BLaER1 treated with 17β-estradiol and CSF1 and Interleukin-3, amounts not matched to agents 10 nM and 100 nM (cell line): ENCODE data around the gene ATP6V1C2.
"Not testable (repeated sequence)": the region's sequence is repeated elsewhere in the genome, so short reads cannot be mapped to it uniquely, and the experiment has no call there.

Experiments used
- H3K27ac ChIP-seq, 11 experiments: shearing (Covaris generic); formaldehyde crosslinking; 2 replicates each; pipeline ENCODE4 v1.8.1; 2022
- H3K27me3 ChIP-seq, 11 experiments: shearing (Covaris generic); formaldehyde crosslinking; 2 replicates each; pipeline ENCODE4 v1.8.1; 2022
- H3K36me3 ChIP-seq, 11 experiments: shearing (Covaris generic); formaldehyde crosslinking; 2 replicates each; pipeline ENCODE4 v1.8.1; 2022
- H3K4me1 ChIP-seq, 10 experiments: shearing (Covaris generic); formaldehyde crosslinking; 2 replicates each; pipeline ENCODE4 v1.8.1; 2022
- H3K4me2 ChIP-seq, 11 experiments: shearing (Covaris generic); formaldehyde crosslinking; 2 replicates each; pipeline ENCODE4 v1.8.1; 2022
- H3K4me3 ChIP-seq, 10 experiments: shearing (Covaris generic); formaldehyde crosslinking; 2 replicates each; pipeline ENCODE4 v1.8.1; 2022
- H3K9ac ChIP-seq, 11 experiments: shearing (Covaris generic); formaldehyde crosslinking; 2 replicates each; pipeline ENCODE4 v1.8.1; 2022
- H3K9me3 ChIP-seq, 11 experiments: shearing (Covaris generic); formaldehyde crosslinking; replicated peaks in 1 of 11; 2 replicates each; pipeline ENCODE4 v1.8.1; 2022
- H4K20me1 ChIP-seq, 11 experiments: shearing (Covaris generic); formaldehyde crosslinking; 2 replicates each; pipeline ENCODE4 v1.8.1; 2022
- Cebpa-rat ChIP-seq, 11 experiments: shearing (Covaris generic); IDR thresholded peaks; 2 replicates each; pipeline ENCODE4 v1.8.1; 2022

Gene ATP6V1C2

GRCh38 chr2:10814142-10814541, 92.7 kb downstream of the ATP6V1C2 start:
- Histone ChIP-seq H3K27ac (peak overlapping the region in 10 of 11 experiments; percentile 35 to 99 (median 97); a peak in 20 of 22 replicates), H4K20me1 (peaks cover 26 to 29% (median 27%) of the 10 kb centered on the region in 11 experiments), H3K4me3 (peak overlapping the region in 3 of 10 experiments; percentile 75 to 98 (median 89); a peak in 3 of 20 replicates), H3K9ac (peak overlapping the region; percentile 39 to 100 (median 59); a peak in 20 of 22 replicates), H3K36me3 (peaks cover 0 to 26% (median 9%) of the 10 kb centered on the region in 11 experiments; a peak in 16 of 22 replicates), H3K27me3 (no peaks in the 10 kb centered on the region), H3K4me2 (peak overlapping the region; percentile 66 to 97 (median 91)), H3K4me1 (peaks cover 53 to 70% (median 65%) of the 10 kb centered on the region in 10 experiments), H3K9me3 (no peaks in the 10 kb centered on the region)
- TF ChIP-seq Cebpa-rat (IDR thresholded peaks at IDR 0.05), result no peak

GRCh38 chr2:10814571-10815331, 93.3 kb downstream of the ATP6V1C2 start:
- Histone ChIP-seq H3K9ac (peak overlapping the region; percentile 39 to 100 (median 59); a peak in 20 of 22 replicates), H3K9me3 (no peaks in the 10 kb centered on the region), H4K20me1 (peaks cover 20 to 23% (median 21%) of the 10 kb centered on the region in 11 experiments), H3K4me1 (peaks cover 47 to 68% (median 63%) of the 10 kb centered on the region in 10 experiments), H3K4me2 (peak overlapping the region; percentile 66 to 97 (median 91)), H3K27ac (peak overlapping the region in 10 of 11 experiments; percentile 35 to 99 (median 97); a peak in 20 of 22 replicates), H3K4me3 (peak overlapping the region in 1 of 10 experiments; percentile 98; a peak in 1 of 20 replicates), H3K36me3 (peaks cover 0 to 20% (median 5%) of the 10 kb centered on the region in 11 experiments; a peak in 8 of 22 replicates), H3K27me3 (no peaks in the 10 kb centered on the region)
- TF ChIP-seq Cebpa-rat (IDR thresholded peaks at IDR 0.05), result no peak

GRCh38 chr2:10817413-10817812, 96.0 kb downstream of the ATP6V1C2 start:
- Histone ChIP-seq H3K27ac (no peak overlapping the region), H3K9ac (no peak overlapping the region), H3K4me3 (no peak overlapping the region), H3K36me3 (no peaks in the 10 kb centered on the region), H3K9me3 (no peaks in the 10 kb centered on the region), H3K27me3 (no peaks in the 10 kb centered on the region), H4K20me1 (no peaks in the 10 kb centered on the region), H3K4me1 (peaks cover 40 to 78% (median 57%) of the 10 kb centered on the region in 10 experiments), H3K4me2 (peak overlapping the region in 5 of 11 experiments; percentile 1 to 45 (median 43); a peak in 8 of 22 replicates)
- no peak for TF ChIP-seq Cebpa-rat (IDR thresholded peaks at IDR 0.05)

- H3K4me3 ChIP-seq, H3K9ac ChIP-seq, H3K9me3 ChIP-seq, H3K36me3 ChIP-seq, H3K27me3 ChIP-seq, H3K27ac ChIP-seq, H4K20me1 ChIP-seq: not testable (repeated sequence)
- Histone ChIP-seq H3K4me2 (peak overlapping the region in 1 of 11 experiments; percentile 88; a peak in 2 of 22 replicates), H3K4me1 (peaks cover 37 to 77% (median 54%) of the 10 kb centered on the region in 10 experiments)
Measured at GRCh38 chr2:10818305-10818704, 96.9 kb downstream of the ATP6V1C2 start.

- Histone ChIP-seq H3K4me1 (peaks cover 30 to 71% (median 48%) of the 10 kb centered on the region in 10 experiments), H3K4me3 (no peak overlapping the region), H3K4me2 (peak overlapping the region in 4 of 11 experiments; percentile 2 to 88 (median 84); a peak in 7 of 22 replicates), H3K36me3 (no peaks in the 10 kb centered on the region), H3K27ac (peak overlapping the region in 1 of 11 experiments; percentile 22; a peak in 2 of 22 replicates), H3K9ac (no peak overlapping the region), H4K20me1 (no peaks in the 10 kb centered on the region), H3K27me3 (no peaks in the 10 kb centered on the region), H3K9me3 (peaks cover 0 to under 1% (median 0%) of the 10 kb centered on the region in 11 experiments; a peak in 1 of 22 replicates)
- no peak for TF ChIP-seq Cebpa-rat (IDR thresholded peaks at IDR 0.05)
Measured at GRCh38 chr2:10818984-10819383, 97.6 kb downstream of the ATP6V1C2 start.

GRCh38 chr2:10819714-10820314, 98.4 kb downstream of the ATP6V1C2 start:
- Histone ChIP-seq H3K27me3 (no peaks in the 10 kb centered on the region), H3K9ac (no peak overlapping the region), H3K36me3 (no peaks in the 10 kb centered on the region)

GRCh38 chr2:10820562-10820961, 99.1 kb downstream of the ATP6V1C2 start:
- peaks cover 14 to 56% (median 32%) of the 10 kb centered on the region in 10 experiments for H3K4me1 ChIP-seq

More at GRCh38 chr2:10819714-10820314, 98.4 kb downstream of the ATP6V1C2 start:
- Histone ChIP-seq H3K9me3 (peaks cover 0 to 6% (median 0%) of the 10 kb centered on the region in 11 experiments; a peak in 1 of 22 replicates), H3K4me2 (peak overlapping the region in 3 of 11 experiments; percentile 81 to 88 (median 87); a peak in 6 of 22 replicates), H3K4me3 (no peak overlapping the region), H4K20me1 (no peaks in the 10 kb centered on the region), H3K27ac (no peak overlapping the region), H3K4me1 (peaks cover 22 to 62% (median 39%) of the 10 kb centered on the region in 10 experiments)
- TF ChIP-seq Cebpa-rat (IDR thresholded peaks at IDR 0.05), result no peak

GRCh38 chr2:10820978-10821695, 99.7 kb downstream of the ATP6V1C2 start:
- Histone ChIP-seq H3K4me3 (no peak overlapping the region), H4K20me1 (no peaks in the 10 kb centered on the region), H3K9ac (peak overlapping the region in 1 of 11 experiments; percentile 34; a peak in 1 of 22 replicates), H3K4me1 (peaks cover 16 to 59% (median 31%) of the 10 kb centered on the region in 10 experiments), H3K27me3 (no peaks in the 10 kb centered on the region), H3K27ac (peak overlapping the region in 3 of 11 experiments; percentile 37 to 65 (median 41); a peak in 5 of 22 replicates), H3K4me2 (peak overlapping the region in 7 of 11 experiments; percentile 0 to 88 (median 60); a peak in 12 of 22 replicates), H3K36me3 (no peaks in the 10 kb centered on the region), H3K9me3 (peaks cover 0 to 12% (median 8%) of the 10 kb centered on the region in 11 experiments; a peak in 13 of 22 replicates)
- TF ChIP-seq Cebpa-rat (IDR thresholded peaks at IDR 0.05), result no peak

More at GRCh38 chr2:10820562-10820961, 99.1 kb downstream of the ATP6V1C2 start:
- H3K4me2 ChIP-seq, result peak overlapping the region in 7 of 11 experiments; percentile 0 to 88 (median 60); a peak in 11 of 22 replicates
- peak overlapping the region in 1 of 11 experiments; percentile 34; a peak in 1 of 22 replicates for H3K9ac ChIP-seq
- H3K27ac ChIP-seq, result peak overlapping the region in 3 of 11 experiments; percentile 37 to 65 (median 41); a peak in 5 of 22 replicates
- H3K9me3 ChIP-seq, result peaks cover 0 to 8% (median 3%) of the 10 kb centered on the region in 11 experiments; a peak in 12 of 22 replicates
- H3K36me3 ChIP-seq, result no peaks in the 10 kb centered on the region
- no peaks in the 10 kb centered on the region for H3K27me3 ChIP-seq
- no peak overlapping the region for H3K4me3 ChIP-seq
- no peak for TF ChIP-seq Cebpa-rat (IDR thresholded peaks at IDR 0.05)
- H4K20me1 ChIP-seq, result no peaks in the 10 kb centered on the region
